Stimulated activated CD4-positive, alpha-beta T cell treated with anti-CD3 and anti-CD28 coated beads, Interleukin-15, amount 100 ng/mL, for 1 hour (primary cell): Measurements from ENCODE around the gene HYI.

Experiments
- DNase-seq, 2 donors: peaks; one replicate each; pipeline ENCODE4 v3.0.0-alpha.2; 2020; ENCODE audit warnings: low read depth in 1 of 2, low spot score in 1 of 2

HYI gene

GRCh38 chr1:43404353-43404752, 49.4 kb downstream of the HYI start:
- DNase-seq: no peak

DNA sequence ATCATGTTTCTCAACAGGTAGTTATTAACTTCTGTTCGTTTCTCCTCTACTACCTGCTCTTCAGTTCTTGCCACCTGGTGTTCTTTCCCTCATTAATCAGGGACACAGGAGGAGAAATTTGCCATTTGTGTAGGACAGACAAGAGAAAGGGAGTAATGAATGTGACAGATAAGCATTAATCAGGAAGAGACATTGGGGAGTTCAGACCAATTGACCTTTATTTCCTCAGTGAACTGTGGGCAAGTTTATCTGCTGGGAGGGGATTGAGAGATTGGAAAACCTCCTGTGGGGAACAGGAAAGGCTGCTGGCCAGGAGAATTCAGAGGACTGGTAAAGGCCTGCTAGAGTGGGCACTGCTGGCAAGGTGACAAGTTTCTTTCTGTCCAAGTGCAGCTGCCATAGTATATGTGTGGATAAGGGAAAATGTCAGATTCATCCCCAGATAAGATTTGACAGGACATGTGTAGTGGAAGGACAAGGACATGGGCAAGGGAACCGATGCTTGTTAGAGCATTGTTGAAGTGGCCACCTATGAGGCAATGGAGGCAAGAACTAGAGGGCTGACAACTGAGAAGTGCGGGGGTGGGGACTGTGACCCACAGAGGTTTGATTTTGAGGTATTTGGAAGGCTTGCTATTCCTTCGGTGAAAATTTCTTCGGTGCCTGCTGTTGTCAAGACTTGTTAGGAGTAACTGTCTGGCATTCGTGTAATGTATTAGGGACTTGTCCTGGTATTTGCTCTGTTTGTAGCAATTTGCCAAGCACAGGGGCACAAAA, 51.5 kb downstream of the HYI start:
- DNase-seq: no peak
